Measurements from ENCODE around the gene AGBL5. TPM values are rescaled to one million over a fixed set of nuclear protein-coding genes. Genes with fewer than 3 reads are reported as not detected.

AGBL5 gene
- total RNA-seq, 2 donors from 2014 or later = 56.9 to 76.1 TPM

GRCh38 chr2:27095427-27095744 lies 43.9 kb downstream of the AGBL5 start:
- Mint-ChIP-seq H3K36me3 (ENCODE audit: low read depth) (no peaks in the 10 kb centered on the region), H3K4me3 (no peak overlapping the region), H3K9me3 (no peaks in the 10 kb centered on the region), H3K27me3 (ENCODE audit: insufficient read depth) (no peaks in the 10 kb centered on the region), H3K4me1 (peaks cover 4% of the 10 kb centered on the region), H3K27ac (no peak overlapping the region)
- Histone ChIP-seq H3K4me3 (ENCODE audit: low read length) (no peak overlapping the region), H3K4me1 (ENCODE audit: control insufficient read depth, insufficient read depth, low read length) (peaks cover 5% of the 10 kb centered on the region), H3K9me3 (ENCODE audit: control insufficient read depth, low read length) (no peaks in the 10 kb centered on the region), H3K27ac (ENCODE audit: low read depth, low read length) (no peak overlapping the region), H3K9ac (ENCODE audit: extremely low read depth, low read length, poor library complexity, severe bottlenecking) (no peak overlapping the region), H3K36me3 (ENCODE audit: control insufficient read depth, insufficient read depth, low read length) (no peaks in the 10 kb centered on the region), H3K27me3 (ENCODE audit: control insufficient read depth, insufficient read depth, low read length, poor library complexity, severe bottlenecking) (no peaks in the 10 kb centered on the region)
- TF ChIP-seq CTCF (conservative IDR thresholded peaks at IDR 0.05) = no peak
- 94 to 100% methylated on average over 2 of the region's 2 CpGs for whole genome bisulfite sequencing, 2 experiments (ENCODE audit: insufficient coverage in 1 of 2, insufficient read length in 1 of 2)
- DNase-seq = no peak

- peaks cover 5% of the 10 kb centered on the region for H3K4me1 ChIP-seq (ENCODE audit: control insufficient read depth, insufficient read depth, low read length)
- whole genome bisulfite sequencing, 2 experiments (ENCODE audit: insufficient coverage in 1 of 2, insufficient read length in 1 of 2) = 44 to 55% methylated on average over 15 to 18 of the region's 18 CpGs
- no peaks in the 10 kb centered on the region for H3K36me3 ChIP-seq (ENCODE audit: control insufficient read depth, insufficient read depth, low read length)
- no peak for TF ChIP-seq CTCF (conservative IDR thresholded peaks at IDR 0.05)
- no peak overlapping the region for H3K9ac ChIP-seq (ENCODE audit: extremely low read depth, low read length, poor library complexity, severe bottlenecking)
- Mint-ChIP-seq H3K4me1 (peaks cover 4% of the 10 kb centered on the region), H3K27ac (peak overlapping the region; percentile 85), H3K4me3 (peak overlapping the region; percentile 50), H3K36me3 (ENCODE audit: low read depth) (no peaks in the 10 kb centered on the region), H3K9me3 (no peaks in the 10 kb centered on the region), H3K27me3 (ENCODE audit: insufficient read depth) (no peaks in the 10 kb centered on the region)
- no peak overlapping the region for H3K4me3 ChIP-seq (ENCODE audit: low read length)
- H3K27me3 ChIP-seq (ENCODE audit: control insufficient read depth, insufficient read depth, low read length, poor library complexity, severe bottlenecking) = no peaks in the 10 kb centered on the region
- peak; percentile 89 for DNase-seq
- no peaks in the 10 kb centered on the region for H3K9me3 ChIP-seq (ENCODE audit: control insufficient read depth, low read length)
- H3K27ac ChIP-seq (ENCODE audit: low read depth, low read length) = no peak overlapping the region
Measured at GRCh38 chr2:27095745-27096651, 44.5 kb downstream of the AGBL5 start.

GRCh38 chr2:27096748-27097297 lies 45.4 kb downstream of the AGBL5 start:
- Histone ChIP-seq H3K27ac (ENCODE audit: low read depth, low read length) (no peak overlapping the region), H3K4me3 (ENCODE audit: low read length) (no peak overlapping the region), H3K4me1 (ENCODE audit: control insufficient read depth, insufficient read depth, low read length) (peaks cover 5% of the 10 kb centered on the region), H3K36me3 (ENCODE audit: control insufficient read depth, insufficient read depth, low read length) (no peaks in the 10 kb centered on the region), H3K9ac (ENCODE audit: extremely low read depth, low read length, poor library complexity, severe bottlenecking) (no peak overlapping the region), H3K27me3 (ENCODE audit: control insufficient read depth, insufficient read depth, low read length, poor library complexity, severe bottlenecking) (no peaks in the 10 kb centered on the region), H3K9me3 (ENCODE audit: control insufficient read depth, low read length) (no peaks in the 10 kb centered on the region)
- peaks cover 4% of the 10 kb centered on the region for H3K4me1 Mint-ChIP-seq
- no peak overlapping the region for H3K4me3 Mint-ChIP-seq
- no peaks in the 10 kb centered on the region for H3K27me3 Mint-ChIP-seq (ENCODE audit: insufficient read depth)
- H3K9me3 Mint-ChIP-seq = no peaks in the 10 kb centered on the region
- no peak overlapping the region for H3K27ac Mint-ChIP-seq
- 70 to 89% methylated on average over 2 to 3 of the region's 3 CpGs for WGBS, 2 experiments (ENCODE audit: insufficient coverage in 1 of 2, insufficient read length in 1 of 2)
- no peaks in the 10 kb centered on the region for H3K36me3 Mint-ChIP-seq (ENCODE audit: low read depth)
- no peak for TF ChIP-seq CTCF (conservative IDR thresholded peaks at IDR 0.05)
- DNase-seq = no peak

Measured in endodermal cell (in vitro differentiated cells).